GM12872 (cell line): ENCODE measurements around the gene YAF2.

ENCODE experiments used
- CTCF ChIP-seq: IDR thresholded peaks from 3 replicates; pipeline ENCODE4 v1.5.1; 2011; ENCODE audit warnings: low read depth, mild to moderate bottlenecking, low read length, moderate library complexity; ENCODE audit not compliant: insufficient read depth

YAF2 gene

DNA sequence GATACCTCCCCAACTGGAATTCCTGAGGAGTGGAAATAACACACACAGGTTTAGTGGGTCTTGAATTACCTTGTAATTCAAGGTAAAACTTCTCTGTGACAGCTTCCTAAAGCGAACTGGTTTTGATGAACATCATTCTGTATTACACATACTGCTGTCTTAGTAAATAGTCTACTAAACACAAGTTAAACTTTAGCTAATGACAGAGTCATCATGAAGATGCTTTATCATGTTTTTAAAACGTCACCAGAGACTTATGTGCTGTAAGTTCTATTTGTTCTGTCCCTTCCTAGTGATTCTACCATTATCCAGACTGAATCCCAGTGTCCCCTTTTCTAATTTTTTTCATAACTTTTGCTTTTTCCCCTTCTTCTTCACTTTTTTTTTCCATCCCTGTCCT is 81.8 kb downstream of the YAF2 start:
- TF ChIP-seq CTCF, result no peak

GRCh38 chr12:42145552-42146215 is 92.4 kb downstream of the YAF2 start:
- TF ChIP-seq CTCF, result no peak

DNA sequence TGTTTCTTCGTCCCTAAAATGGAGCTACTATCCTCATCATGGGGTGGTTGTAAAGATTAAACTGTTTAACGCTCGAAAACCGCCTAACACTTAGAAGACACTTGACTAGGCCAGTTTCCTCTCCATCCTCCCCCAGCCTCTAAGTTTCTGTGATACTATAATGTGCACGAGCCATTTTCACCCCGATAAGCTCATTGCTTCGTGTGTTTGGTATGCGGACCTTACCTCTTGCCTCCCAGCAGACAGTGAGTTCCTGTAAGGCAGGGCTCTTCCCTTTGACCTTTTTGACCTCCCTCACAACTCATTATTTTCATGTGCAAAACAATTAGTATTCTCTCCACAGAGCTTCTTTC is 92.9 kb downstream of the YAF2 start:
- no peak for TF ChIP-seq CTCF

DNA sequence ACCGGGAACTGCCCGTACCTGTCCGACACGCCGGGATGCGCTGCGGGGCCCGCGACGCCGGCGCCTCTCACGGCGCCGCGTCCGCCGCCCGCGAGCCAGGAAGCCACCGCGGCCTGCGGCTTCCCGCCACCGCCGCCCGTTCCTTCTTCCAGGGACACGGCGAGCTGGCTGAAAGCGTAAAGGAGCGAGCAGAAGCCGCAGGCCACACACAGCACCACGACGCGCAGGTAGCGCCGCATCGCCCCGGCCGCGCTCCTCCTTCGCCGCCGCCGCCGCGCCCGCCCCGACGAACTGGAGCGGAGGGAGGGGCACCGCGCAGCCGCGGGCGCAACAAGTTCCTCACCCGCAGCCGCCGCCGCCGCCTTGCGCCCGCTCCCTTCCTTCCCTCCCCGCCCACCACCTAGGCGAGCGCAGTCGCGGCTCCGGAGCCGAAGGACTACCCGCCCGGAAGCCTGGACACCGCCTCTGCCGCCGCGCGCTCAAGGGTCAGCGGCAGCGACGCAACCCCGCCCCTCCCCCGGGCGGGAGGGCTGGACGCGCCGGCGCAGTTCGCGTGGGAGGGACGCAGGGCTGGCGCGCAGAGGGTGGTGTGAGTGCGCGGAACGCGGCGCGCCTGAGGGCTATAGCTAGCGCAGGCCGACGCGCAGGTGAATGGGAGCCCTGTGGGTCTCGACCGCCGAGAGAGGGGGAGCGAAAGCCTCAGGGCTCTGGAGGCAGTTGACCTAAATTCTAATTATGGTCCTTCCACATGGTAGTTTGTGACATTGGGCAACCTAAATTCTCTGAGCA is 93.4 kb downstream of the YAF2 start, which contains the start of gene GXYLT1:
Gene GXYLT1, minus strand, starts transcription at position 467 of the 789 bp plus-strand sequence. Its CDS starts 228 bp downstream, at position 239.
- TF ChIP-seq CTCF, result no peak

- no peak for TF ChIP-seq CTCF
Observed at GRCh38 chr12:42144158-42144407, 94.0 kb downstream of the YAF2 start.

DNA sequence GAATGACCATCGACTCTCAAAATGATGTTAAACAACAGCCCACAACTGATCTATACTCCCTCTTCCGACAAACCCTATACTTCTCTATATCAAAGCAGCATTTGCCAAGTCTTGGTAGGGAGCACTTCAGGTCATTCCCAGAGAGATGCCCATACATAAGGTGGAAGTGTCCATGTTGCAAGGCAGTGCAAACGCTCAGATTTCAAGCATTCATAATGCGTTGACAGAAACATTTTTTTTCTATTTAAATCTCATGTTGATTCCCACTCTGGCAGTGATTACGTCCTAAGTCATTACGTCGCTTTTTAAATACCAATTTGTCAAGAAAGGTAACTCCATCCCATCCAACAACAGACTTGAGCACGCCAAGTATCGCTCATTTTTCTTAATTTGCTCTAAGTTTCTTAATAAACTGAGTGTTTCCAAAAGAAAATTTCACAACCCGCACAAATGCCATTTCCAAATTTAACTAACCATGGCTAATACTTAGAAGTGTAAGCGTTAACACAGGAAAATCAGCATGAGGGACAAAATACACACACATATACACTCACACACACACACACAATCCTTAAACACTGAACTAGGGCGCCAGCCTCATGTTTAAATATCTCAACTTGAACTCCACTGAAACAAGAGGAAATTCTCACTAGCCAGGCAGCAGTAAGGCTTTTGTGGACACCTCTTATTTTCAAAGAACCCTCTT is 94.4 kb downstream of the YAF2 start:
- no peak for TF ChIP-seq CTCF

DNA sequence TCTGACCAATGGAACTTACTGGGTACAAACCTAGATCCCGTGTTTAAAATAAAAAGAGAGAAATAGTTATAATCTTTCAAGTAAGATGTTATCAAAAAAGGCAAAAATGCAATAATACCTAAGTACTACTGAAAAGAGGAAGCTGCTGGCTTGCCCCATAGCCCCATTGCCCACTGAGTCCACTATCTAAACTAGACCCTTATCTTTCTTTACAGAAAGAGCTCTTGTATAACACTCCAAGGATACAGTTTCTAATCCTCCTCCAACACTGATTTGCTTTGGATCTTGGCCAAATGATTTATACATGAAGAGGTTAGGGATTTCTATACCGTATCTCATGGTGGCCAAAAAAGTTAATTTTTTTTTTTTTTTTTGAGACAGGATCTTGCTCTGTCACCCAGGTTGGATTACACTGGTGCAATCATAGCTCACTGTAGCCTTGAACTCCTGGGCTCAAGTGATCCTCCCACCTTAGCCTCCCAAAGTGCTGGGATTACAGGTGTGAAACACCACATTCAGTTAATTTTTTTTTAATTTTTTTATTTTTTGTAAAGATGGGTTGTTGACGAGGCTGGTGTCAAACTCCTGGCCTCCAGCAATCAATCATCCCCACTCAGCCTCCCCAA is 96.0 kb downstream of the YAF2 start:
- TF ChIP-seq CTCF, result no peak
